ENCODE results near the gene RPS15. TPM values are rescaled to one million over a fixed set of nuclear protein-coding genes. Genes with fewer than 3 reads are reported as not detected.

RPS15 gene
- total and polyA plus RNA-seq, 9 of the 15 experiments (the other 6 are each of a cell fraction or from before 2014, with no cell fraction given), result 605 to 2,791 (median 957) TPM

DNA sequence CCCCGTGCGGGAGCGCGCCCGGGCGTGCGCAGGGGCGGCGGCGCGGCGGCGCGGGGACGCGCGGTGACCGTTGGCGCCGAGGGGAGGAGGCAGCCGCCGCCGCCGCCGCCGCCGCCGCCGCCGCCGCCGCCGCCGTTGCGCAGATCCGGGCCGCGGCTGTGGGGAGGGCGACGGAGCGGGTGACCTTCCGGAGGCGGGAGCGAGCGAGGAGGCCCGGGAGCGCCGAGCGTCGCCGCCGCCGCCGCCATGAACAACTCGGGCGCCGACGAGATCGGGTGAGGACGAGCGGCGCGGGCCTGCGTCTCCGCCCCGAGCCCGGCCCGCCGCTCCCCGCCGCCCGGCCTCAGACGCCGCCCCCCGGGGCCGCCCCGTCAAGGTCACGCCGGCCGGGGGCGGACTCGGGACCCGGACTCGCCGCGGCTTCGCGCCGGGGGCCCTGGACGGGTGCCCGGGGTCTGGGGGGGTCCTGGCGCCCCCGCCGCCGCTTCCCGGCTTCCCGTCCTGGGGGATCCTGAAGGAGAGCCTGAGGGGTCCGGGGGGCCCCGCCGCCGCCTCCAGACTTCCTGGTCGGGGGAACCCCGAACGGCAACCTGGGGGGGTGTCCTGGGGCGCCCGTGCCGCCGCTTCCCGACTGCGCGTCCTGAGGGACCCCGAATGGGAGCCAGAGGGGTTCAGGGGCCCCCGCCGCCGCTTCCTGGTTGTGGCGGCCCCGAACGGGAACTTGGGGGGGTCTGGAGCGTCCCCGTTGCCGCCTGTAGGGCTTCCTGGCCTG lies 30.5 kb upstream of the RPS15 start, which contains the start of gene DAZAP1 (continued):
- TF ChIP-seq ZNF639 (CRISPR knock-in tag; conservative IDR thresholded peaks at IDR 0.05 in 1 of 2, IDR thresholded peaks at IDR 0.05 in 1 of 2), result peak in 1 of 2 experiments; percentile 98; a peak in 2 of 4 replicates
- no peak for TF ChIP-seq TFAP4 (CRISPR knock-in tag; IDR thresholded peaks at IDR 0.05; ENCODE audit: borderline replicate concordance)
- TF ChIP-seq PHB (CRISPR knock-in tag; IDR thresholded peaks at IDR 0.05), result no peak
- no peak for TF ChIP-seq POLR2H (tag; IDR thresholded peaks at IDR 0.05; ENCODE audit: low read depth)
- no peak for TF ChIP-seq FOXP4 (CRISPR knock-in tag; IDR thresholded peaks at IDR 0.05; ENCODE audit: borderline replicate concordance)
- TF ChIP-seq TBL1XR1 (IDR thresholded peaks at IDR 0.05; ENCODE audit: low read length in 2 of 2), result no peak
- TF ChIP-seq RBM25 (IDR thresholded peaks at IDR 0.05; ENCODE audit: low read depth, low read length, severe bottlenecking), result no peak
- TF ChIP-seq MYC (IDR thresholded peaks at IDR 0.05; ENCODE audit: low read depth, low read length), result no peak
- TF ChIP-seq MYC (CRISPR knock-in tag; IDR thresholded peaks at IDR 0.05; ENCODE audit: borderline replicate concordance, low read depth), result no peak
- TF ChIP-seq ZBTB1 (CRISPR knock-in tag; IDR thresholded peaks at IDR 0.05; ENCODE audit: borderline replicate concordance, low read depth), result no peak
- TF ChIP-seq, protein P1, sequence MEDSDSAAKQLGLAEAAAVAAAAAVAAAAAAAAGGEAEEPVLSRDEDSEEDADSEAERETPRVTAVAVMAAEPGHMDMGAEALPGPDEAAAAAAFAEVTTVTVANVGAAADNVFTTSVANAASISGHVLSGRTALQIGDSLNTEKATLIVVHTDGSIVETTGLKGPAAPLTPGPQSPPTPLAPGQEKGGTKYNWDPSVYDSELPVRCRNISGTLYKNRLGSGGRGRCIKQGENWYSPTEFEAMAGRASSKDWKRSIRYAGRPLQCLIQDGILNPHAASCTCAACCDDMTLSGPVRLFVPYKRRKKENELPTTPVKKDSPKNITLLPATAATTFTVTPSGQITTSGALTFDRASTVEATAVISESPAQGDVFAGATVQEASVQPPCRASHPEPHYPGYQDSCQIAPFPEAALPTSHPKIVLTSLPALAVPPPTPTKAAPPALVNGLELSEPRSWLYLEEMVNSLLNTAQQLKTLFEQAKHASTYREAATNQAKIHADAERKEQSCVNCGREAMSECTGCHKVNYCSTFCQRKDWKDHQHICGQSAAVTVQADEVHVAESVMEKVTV (CRISPR knock-in tag; IDR thresholded peaks at IDR 0.05), result no peak
- no peak for TF ChIP-seq NR2C1 (IDR thresholded peaks at IDR 0.05)
- TF ChIP-seq NR2C1 (tag; IDR thresholded peaks at IDR 0.05), result no peak
- TF ChIP-seq KDM5B (IDR thresholded peaks at IDR 0.05; ENCODE audit: insufficient replicate concordance, low read depth, low read length), result no peak
- 0 out of 2 replicates have a peak, but pooled peaks have one; percentile 11 for TF ChIP-seq SMAD4 (CRISPR knock-in tag; conservative IDR thresholded peaks at IDR 0.05)
- TF ChIP-seq SLC30A9 (CRISPR knock-in tag; IDR thresholded peaks at IDR 0.05), result no peak
- peak; percentile 49 for TF ChIP-seq TAF1 (IDR thresholded peaks at IDR 0.05; ENCODE audit: control insufficient read depth, extremely low read depth, insufficient read depth, low read length, severe bottlenecking)
- peak; percentile 79 for TF ChIP-seq GABPA (tag; conservative IDR thresholded peaks at IDR 0.05; ENCODE audit: low read depth)
- TF ChIP-seq ETV1 (tag; conservative IDR thresholded peaks at IDR 0.05; ENCODE audit: low read depth), result no peak
- TF ChIP-seq PTRF (tag; IDR thresholded peaks at IDR 0.05), result no peak

Measured in K562 (cell line).